Measurements from ENCODE around the gene ZSWIM6.

DNA sequence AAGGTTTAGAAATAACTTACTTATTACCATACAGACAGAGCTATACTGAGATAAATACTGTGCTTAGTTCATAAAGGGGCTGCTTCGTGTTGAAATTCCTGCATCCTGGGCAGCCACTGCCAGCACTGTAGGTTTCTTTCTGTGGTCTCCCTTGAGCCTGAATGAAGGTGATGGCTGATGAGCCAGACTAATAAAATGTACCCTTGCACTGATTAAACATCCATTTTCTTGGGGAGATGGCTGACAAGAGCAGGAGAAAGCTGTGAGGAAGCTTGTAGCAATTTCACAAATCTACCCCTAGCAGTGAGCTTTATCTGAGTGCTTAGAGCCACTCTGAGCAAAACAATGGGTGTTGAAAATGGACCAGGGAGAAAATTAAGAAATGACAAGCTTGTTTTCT lies 23.3 kb upstream of the ZSWIM6 start:
- TF ChIP-seq, protein P1, sequence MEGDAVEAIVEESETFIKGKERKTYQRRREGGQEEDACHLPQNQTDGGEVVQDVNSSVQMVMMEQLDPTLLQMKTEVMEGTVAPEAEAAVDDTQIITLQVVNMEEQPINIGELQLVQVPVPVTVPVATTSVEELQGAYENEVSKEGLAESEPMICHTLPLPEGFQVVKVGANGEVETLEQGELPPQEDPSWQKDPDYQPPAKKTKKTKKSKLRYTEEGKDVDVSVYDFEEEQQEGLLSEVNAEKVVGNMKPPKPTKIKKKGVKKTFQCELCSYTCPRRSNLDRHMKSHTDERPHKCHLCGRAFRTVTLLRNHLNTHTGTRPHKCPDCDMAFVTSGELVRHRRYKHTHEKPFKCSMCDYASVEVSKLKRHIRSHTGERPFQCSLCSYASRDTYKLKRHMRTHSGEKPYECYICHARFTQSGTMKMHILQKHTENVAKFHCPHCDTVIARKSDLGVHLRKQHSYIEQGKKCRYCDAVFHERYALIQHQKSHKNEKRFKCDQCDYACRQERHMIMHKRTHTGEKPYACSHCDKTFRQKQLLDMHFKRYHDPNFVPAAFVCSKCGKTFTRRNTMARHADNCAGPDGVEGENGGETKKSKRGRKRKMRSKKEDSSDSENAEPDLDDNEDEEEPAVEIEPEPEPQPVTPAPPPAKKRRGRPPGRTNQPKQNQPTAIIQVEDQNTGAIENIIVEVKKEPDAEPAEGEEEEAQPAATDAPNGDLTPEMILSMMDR (conservative IDR thresholded peaks at IDR 0.05; ENCODE audit: low read depth in 2 of 2), result no peak
- TF ChIP-seq EZH2 (IDR thresholded peaks at IDR 0.05; ENCODE audit: low read depth, unreplicated experiment) (no peak), POLR2AphosphoS5 (IDR thresholded peaks at IDR 0.05; ENCODE audit: low read depth) (no peak), REST (IDR thresholded peaks at IDR 0.05; ENCODE audit: unreplicated experiment) (no peak), EZH2phosphoT487 (IDR thresholded peaks at IDR 0.05; ENCODE audit: unreplicated experiment) (no peak)
- TF ChIP-seq, protein P2, sequence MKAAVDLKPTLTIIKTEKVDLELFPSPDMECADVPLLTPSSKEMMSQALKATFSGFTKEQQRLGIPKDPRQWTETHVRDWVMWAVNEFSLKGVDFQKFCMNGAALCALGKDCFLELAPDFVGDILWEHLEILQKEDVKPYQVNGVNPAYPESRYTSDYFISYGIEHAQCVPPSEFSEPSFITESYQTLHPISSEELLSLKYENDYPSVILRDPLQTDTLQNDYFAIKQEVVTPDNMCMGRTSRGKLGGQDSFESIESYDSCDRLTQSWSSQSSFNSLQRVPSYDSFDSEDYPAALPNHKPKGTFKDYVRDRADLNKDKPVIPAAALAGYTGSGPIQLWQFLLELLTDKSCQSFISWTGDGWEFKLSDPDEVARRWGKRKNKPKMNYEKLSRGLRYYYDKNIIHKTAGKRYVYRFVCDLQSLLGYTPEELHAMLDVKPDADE (IDR thresholded peaks at IDR 0.05), result no peak

Data from GM23338 (cell line).